Large intestine (tissue), 3 donors: ENCODE results near the gene ACER2. TPM values are rescaled to one million over a fixed set of nuclear protein-coding genes. Genes with fewer than 3 reads are reported as not detected.
A peak's percentile ranks its signal among the peaks of the same experiment; 100 is the strongest.
"Not testable (repeated sequence)": the region's sequence is repeated elsewhere in the genome, so short reads cannot be mapped to it uniquely, and the experiment has no call there.

Source experiments
- DNase-seq, 2 donors: peaks; one replicate each; pipeline versions ENCODE4 v3.0.0 to v3.0.0-alpha.2; 2013
- H3K27ac ChIP-seq: one replicate; pipeline ENCODE4 v1.5.1; 2013; ENCODE audit warnings: low read length
- H3K27me3 ChIP-seq: 2 replicates; pipeline ENCODE4 v1.6.1; 2013; ENCODE audit warnings: low read length; ENCODE audit not compliant: control insufficient read depth, insufficient read depth
- H3K36me3 ChIP-seq: 2 replicates; pipeline ENCODE4 v1.6.1; 2013; ENCODE audit warnings: low read length; ENCODE audit not compliant: control insufficient read depth, insufficient read depth
- H3K4me1 ChIP-seq: one replicate; pipeline ENCODE4 v1.6.1; 2013; ENCODE audit warnings: low read length; ENCODE audit not compliant: control insufficient read depth, insufficient read depth
- H3K4me3 ChIP-seq: one replicate; pipeline ENCODE4 v1.5.1; 2013; ENCODE audit warnings: low read length
- H3K9me3 ChIP-seq: one replicate; pipeline ENCODE4 v1.6.1; 2013; ENCODE audit warnings: mild to moderate bottlenecking, low read depth, low read length, moderate library complexity; ENCODE audit not compliant: control insufficient read depth
- WGBS: methylation state at CpG from one replicate; pipeline ENCODE4 v1.1.5; 2013; ENCODE audit warnings: low lambda C conversion rate; ENCODE audit not compliant: insufficient coverage; 5-methylcytosine and 5-hydroxymethylcytosine counted together
- polyA plus RNA-seq: library from polyadenylated mRNA; unstranded; fragments of 120-200 nt; gene quantifications from one replicate; pipeline ENCODE4 v1.2.1, GENCODE V29; 2013

The ACER2 gene
- polyA plus RNA-seq, 1 donor = 3.5 TPM

DNA sequence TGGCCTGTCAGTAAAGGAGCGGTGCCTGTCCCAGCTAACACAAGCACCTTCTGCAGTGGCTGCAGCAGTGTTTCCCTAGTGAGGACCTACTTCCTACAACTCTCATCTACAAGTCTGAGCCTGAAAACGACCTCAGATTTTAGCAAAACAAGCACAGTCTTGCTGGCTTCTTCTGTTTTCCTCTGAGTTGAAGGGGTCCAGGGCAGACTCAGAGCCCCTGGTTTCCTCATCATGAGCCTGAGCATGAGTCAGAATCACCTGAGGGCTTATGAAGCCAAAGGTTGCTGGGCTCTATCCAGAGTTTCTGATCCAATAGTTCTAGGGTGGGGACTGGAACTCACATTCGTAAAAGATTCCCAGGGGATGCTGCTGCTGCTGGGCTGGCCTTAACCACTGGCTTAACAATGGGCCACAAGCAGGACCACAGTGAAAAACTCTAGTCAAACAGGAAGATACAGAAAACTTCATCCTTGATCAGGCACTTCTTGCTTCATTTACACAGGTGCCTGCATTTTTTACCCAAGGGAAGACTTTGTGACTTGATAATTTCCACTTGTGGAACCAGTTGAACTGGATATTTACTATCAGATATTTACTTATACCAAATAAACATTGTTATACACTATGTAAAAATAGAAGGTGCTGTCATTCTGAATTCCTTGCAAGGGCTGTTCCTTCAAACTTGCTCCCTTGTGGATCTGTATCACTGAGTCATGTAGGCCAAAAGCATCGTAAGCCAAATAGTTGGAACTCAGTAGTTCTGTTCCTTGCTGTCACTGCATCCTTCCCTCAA lies 4.3 kb upstream of the ACER2 start:
- WGBS = no CpG with 5 or more reads among the region's 4 CpGs
- H3K27ac ChIP-seq = peak overlapping the region; percentile 72
- H3K9me3 ChIP-seq = peaks cover 5% of the 10 kb centered on the region
- H3K27me3 ChIP-seq = no peaks in the 10 kb centered on the region
- no peaks in the 10 kb centered on the region for H3K36me3 ChIP-seq
- H3K4me1 ChIP-seq = peaks cover 12% of the 10 kb centered on the region
- DNase-seq = peak; percentile 41 to 67
- H3K4me3 ChIP-seq = no peak overlapping the region

DNA sequence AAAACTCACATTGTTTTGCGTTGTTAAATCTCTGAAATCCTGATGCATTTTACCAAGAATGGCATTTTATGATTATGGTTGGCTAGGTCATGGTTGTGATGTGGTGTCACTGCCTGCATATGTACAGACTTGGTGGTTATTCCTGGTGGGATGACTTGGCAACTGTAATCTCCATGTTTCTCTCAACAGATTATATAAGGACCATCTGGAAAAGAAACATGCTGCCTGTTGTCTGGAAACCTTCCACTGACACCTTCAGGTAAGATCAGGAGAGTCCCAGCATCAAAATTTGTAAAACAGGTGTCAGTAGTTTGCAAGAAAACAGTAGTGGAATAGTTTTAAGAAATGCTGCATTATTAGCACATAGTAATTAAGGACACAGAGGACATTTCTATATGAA lies 3.0 kb upstream of the ACER2 start:
- no peaks in the 10 kb centered on the region for H3K27me3 ChIP-seq
- no peak for DNase-seq
- no peak overlapping the region for H3K27ac ChIP-seq
- WGBS = no CpG with 5 or more reads among the region's 1 CpG
- peaks cover 19% of the 10 kb centered on the region for H3K4me1 ChIP-seq
- peaks cover 5% of the 10 kb centered on the region for H3K9me3 ChIP-seq
- H3K36me3 ChIP-seq = no peaks in the 10 kb centered on the region
- H3K4me3 ChIP-seq = no peak overlapping the region

DNA sequence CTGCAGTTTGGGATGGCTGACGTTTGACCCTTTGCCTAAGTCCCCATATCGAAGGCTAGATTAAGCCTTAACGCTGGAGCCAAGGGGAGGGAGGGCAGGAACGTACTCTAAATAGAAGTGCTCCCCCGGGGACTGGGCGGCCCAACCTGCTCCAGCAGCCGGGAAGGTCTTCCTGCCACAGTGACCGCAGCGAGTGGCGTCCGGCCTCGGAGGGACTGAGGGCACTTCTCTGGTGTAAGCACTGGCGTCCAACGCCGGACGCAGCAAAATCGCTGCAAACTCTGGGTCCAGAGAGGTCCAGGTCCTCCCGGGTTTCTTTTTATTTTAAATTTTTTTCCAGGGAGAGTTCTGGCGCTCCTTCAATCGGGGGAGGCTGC lies 505 bp upstream of the ACER2 start:
- Histone ChIP-seq H3K27me3 (no peaks in the 10 kb centered on the region), H3K4me3 (peak overlapping the region; percentile 79), H3K9me3 (no peaks in the 10 kb centered on the region), H3K36me3 (no peaks in the 10 kb centered on the region), H3K4me1 (peaks cover 19% of the 10 kb centered on the region), H3K27ac (peak overlapping the region; percentile 45)
- no peak for DNase-seq
- 40% methylated on average over 1 of the region's 20 CpGs for WGBS

DNA sequence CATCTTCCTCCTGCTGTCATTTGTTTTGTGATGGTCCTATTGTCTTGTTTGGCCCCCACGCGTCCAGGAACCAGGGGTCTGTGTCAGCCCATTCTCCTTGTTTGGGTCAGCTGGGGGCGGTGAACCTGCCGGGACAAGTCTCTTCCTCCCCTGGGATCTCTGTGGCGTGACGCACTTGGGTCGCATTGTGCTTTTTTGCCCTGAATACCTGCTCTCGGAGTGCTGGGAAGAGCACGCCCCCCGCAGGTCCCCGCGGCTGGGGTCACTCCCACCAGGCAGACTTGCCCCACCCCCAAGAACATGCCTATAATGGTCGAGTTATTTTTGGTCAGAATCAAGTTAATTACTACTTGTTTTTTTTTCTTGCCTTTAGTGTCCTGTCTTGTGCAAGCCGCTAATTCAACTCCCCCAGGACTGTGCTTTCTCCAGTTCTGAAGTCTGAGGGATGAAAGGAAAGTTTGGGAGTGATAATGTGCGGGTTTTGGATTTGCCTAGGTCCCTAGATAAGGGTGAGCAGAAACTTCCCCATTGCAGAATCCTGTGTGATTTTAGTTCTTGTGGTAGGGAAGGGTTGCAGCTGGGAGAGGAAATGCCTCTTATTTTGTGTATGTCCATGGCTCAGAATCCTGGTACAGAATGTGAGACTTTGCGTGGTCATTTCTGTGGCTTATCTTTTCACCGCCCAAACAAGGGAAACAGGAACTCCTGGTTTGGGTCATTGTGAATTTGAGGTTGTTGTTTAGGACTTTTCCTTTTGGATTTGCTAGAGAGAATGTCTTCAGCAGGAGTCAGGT lies 789 bp downstream of the ACER2 start:
- no peaks in the 10 kb centered on the region for H3K27me3 ChIP-seq
- no peaks in the 10 kb centered on the region for H3K9me3 ChIP-seq
- peak; percentile 11 to 61 for DNase-seq
- H3K4me1 ChIP-seq = peaks cover 13% of the 10 kb centered on the region
- H3K27ac ChIP-seq = peak overlapping the region; percentile 44
- H3K4me3 ChIP-seq = peak overlapping the region; percentile 79
- WGBS = 0% methylated on average over 1 of the region's 17 CpGs
- no peaks in the 10 kb centered on the region for H3K36me3 ChIP-seq

DNA sequence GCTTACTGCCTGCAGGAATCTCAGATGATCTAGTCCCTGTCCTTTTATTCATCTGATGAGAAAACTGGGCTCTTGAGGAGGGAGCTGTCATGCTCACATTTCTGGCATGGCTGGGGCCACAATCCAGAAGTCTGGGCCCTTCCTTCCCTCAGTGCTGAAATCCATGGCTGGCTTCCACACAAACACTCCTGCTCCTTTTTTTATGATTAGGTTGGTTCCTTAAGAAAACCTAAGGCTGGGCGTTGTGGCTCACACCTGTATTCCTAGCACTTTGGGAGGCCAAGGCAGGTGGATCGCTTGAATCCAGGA lies 1.3 kb downstream of the ACER2 start:
- no peak overlapping the region for H3K4me3 ChIP-seq
- H3K27me3 ChIP-seq = no peaks in the 10 kb centered on the region
- peaks cover 10% of the 10 kb centered on the region for H3K4me1 ChIP-seq
- DNase-seq = no peak
- H3K9me3 ChIP-seq = no peaks in the 10 kb centered on the region
- H3K36me3 ChIP-seq = no peaks in the 10 kb centered on the region
- no peak overlapping the region for H3K27ac ChIP-seq
- no CpG with 5 or more reads among the region's 2 CpGs for WGBS

DNA sequence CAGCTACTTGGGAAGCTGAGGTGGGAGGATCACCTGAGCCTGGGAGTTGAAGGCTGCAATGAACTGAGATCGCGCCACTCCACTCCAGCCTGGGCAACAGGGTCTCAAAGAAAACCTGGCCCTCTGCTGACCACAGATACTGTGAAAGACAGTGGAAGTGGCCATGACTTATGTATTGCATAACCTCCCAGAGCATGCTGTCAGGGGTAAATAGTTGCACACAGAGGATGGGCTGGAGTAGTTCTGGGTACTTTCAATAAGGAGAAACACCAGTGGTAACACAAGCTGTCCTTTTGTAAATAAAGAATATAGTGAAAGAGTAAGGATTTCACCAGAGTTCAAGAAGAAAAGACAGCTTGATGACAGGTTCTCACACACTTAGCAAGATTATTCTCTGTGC lies 1.8 kb downstream of the ACER2 start:
- no CpG with 5 or more reads among the region's 2 CpGs for WGBS
- H3K4me3 ChIP-seq = no peak overlapping the region

DNA sequence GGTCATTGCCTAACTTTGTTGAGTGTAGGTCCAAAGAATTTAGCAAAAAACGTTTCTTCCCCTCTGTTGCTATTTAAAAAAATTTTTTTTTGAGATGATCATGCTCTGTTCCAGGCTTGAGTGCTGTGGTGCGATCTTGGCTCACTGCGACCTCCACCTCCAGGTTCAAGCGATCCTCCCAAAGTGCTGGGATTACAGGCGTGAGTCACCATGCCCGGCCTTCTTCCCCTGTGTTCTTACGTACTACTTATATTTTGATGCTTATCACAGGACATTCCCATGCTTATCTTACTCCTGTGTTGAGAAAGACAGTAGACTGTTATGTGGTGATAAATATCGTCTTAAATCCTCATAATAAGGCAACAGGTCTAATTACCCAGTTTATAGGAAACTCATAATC lies 2.5 kb downstream of the ACER2 start:
- no peaks in the 10 kb centered on the region for H3K27me3 ChIP-seq
- H3K36me3 ChIP-seq = no peaks in the 10 kb centered on the region
- DNase-seq = no peak
- peaks cover 10% of the 10 kb centered on the region for H3K4me1 ChIP-seq
- no peak overlapping the region for H3K27ac ChIP-seq
- no peaks in the 10 kb centered on the region for H3K9me3 ChIP-seq
- no CpG with 5 or more reads among the region's 8 CpGs for WGBS
- no peak overlapping the region for H3K4me3 ChIP-seq

More for the DNA sequence above, 1.8 kb downstream of the ACER2 start:
- Histone ChIP-seq H3K4me1 (peaks cover 10% of the 10 kb centered on the region), H3K9me3 (no peaks in the 10 kb centered on the region), H3K27me3 (no peaks in the 10 kb centered on the region), H3K27ac (no peak overlapping the region), H3K36me3 (no peaks in the 10 kb centered on the region)
- DNase-seq = no peak

DNA sequence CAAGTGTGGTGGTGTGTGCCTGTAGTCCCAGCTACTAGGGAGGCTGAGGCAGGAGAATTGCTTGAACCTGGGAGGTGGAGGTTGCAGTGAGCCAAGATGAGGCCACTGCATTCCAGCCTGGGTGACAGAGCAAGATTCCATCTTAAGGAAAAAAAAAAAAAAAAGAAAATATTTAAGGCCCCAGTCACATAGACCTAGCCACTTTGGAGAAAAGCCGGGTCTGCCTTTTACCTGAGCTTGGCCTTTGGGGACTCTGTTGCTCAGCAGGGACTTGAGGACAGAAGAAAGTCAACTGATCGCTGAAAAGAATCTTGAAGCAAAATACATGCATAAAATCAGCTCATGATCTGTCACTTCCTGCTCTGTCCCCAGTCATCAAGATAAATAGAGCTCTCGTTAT lies 4.6 kb downstream of the ACER2 start:
- H3K27ac ChIP-seq, DNase-seq, H3K4me3 ChIP-seq, H3K27me3 ChIP-seq, H3K4me1 ChIP-seq, H3K36me3 ChIP-seq, H3K9me3 ChIP-seq: not testable (repeated sequence)
- no CpG with 5 or more reads among the region's 3 CpGs for WGBS

DNA sequence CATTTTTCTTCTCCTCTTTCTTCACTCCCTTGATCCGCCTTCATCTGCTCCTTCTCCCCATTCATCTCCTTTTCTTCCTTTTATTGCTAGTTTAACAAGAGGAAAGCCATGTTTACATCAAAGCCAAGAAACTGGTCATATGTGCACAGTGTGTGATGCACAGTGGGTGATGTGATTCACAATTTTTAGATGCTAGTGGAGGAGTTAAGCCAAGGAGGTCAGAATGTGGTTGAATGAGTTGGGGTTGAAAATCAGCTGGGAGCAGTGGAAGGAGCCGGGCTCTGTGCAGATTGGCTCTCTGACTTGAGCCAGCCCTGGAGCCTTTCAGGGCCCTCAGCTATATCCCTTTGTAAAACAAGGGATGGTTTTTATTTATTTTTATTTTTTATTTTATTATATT lies 7.3 kb downstream of the ACER2 start:
- no peaks in the 10 kb centered on the region for H3K27me3 ChIP-seq
- no peak for DNase-seq
- no CpG with 5 or more reads among the region's 2 CpGs for WGBS

DNA sequence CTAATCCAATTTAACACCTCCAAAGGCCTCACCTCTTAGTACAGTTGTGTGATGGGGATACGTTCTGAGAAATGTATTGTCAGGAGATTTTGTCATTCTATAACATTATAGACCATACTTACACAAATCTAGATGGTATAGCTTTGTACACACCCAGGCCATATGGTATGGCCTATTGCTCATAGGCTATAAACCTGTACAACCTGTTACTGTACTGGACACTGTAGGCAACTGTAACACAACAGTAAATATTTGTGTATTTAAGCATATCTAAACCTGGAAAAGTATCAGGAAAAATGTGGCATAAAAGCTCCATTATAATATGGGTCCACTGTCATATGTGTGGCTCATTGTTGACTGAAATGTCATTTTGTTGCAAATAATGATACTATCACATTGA lies 12.1 kb downstream of the ACER2 start:
- no peaks in the 10 kb centered on the region for H3K9me3 ChIP-seq
- no peak overlapping the region for H3K27ac ChIP-seq
- no CpG with 5 or more reads among the region's 1 CpG for WGBS
- no peak for DNase-seq
- no peaks in the 10 kb centered on the region for H3K27me3 ChIP-seq
- H3K4me1 ChIP-seq = no peaks in the 10 kb centered on the region
- no peak overlapping the region for H3K4me3 ChIP-seq
- no peaks in the 10 kb centered on the region for H3K36me3 ChIP-seq

More for the DNA sequence above, 7.3 kb downstream of the ACER2 start:
- Histone ChIP-seq H3K36me3 (no peaks in the 10 kb centered on the region), H3K27ac (no peak overlapping the region), H3K4me3 (no peak overlapping the region), H3K4me1 (no peaks in the 10 kb centered on the region), H3K9me3 (no peaks in the 10 kb centered on the region)
